AG10803 (cell line): ENCODE measurements around the gene SMARCE1.

ENCODE experiments used
- DNase-seq: peaks from one replicate; pipeline ENCODE4 v3.0.0; 2010; ENCODE audit warnings: low read depth
- H3K4me3 ChIP-seq: 2 replicates; pipeline ENCODE4 v1.5.1; 2011; ENCODE audit warnings: mild to moderate bottlenecking, low read length, control low read depth
- CTCF ChIP-seq: conservative IDR thresholded peaks from 2 replicates; pipeline ENCODE4 v1.5.1; 2011; ENCODE audit warnings: mild to moderate bottlenecking, low read length, control low read depth, inconsistent platforms

SMARCE1 gene

DNA sequence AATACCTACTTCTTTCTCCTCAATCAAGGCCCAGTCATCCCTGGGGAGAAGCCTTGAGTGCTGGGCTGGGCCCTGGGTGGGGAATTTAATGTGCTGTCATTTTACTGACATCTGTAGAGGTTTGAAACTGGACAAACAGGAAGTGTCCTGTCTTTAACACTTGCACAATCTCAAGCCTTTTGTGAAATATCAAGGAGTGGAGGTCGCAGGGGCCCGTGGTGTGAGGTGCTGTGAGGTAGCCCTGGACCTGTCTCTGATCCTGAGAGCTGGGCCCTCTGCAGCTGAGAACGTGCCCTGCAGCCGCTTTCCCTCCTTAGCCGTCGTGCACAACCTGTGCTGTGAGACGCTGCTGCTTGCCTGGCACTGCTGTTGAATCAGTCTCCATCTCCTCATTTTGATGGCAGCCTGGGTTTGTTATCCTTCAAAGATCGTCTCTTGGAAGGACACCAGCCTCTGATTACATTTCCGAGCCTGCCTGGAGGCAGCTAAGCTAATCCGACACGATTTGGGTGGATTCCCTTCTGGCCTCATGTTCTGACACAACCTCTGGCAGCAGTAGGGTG lies 29.9 kb downstream of the SMARCE1 start:
- TF ChIP-seq CTCF: no peak
- no peak for DNase-seq
- H3K4me3 ChIP-seq: no peak overlapping the region

GRCh38 chr17:40616592-40616991 lies 31.0 kb downstream of the SMARCE1 start:
- no peak for DNase-seq
- TF ChIP-seq CTCF: no peak
- no peak overlapping the region for H3K4me3 ChIP-seq

DNA sequence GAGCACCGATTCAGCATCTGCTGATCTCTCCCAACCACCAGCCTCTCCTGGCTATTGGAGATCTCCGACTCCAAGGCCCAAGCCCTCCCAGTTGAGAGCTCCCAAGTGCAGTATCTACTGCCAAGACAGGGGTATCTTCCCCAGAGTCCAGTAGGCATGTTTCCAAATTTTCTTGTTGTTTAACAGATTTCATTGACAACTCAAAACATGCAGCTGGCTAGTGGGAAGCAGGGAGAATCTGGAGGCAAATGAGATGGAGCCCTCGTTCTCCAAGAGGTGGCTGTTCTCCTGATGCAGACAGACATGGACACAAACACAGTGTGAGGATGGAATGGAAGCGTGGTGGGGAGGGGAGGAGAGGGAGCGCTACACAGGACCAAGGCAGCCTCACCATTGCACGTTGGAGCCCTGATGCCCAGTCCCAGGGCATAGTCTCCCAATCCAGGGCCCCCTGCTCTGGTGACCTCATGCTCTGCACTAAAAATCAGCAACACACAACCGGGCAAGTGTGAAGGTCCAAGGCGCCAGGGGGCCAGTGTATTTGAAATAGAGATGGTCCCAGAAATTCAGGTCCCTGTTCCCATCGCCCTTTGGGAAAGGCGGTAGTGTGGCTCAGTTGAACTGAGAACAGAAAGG lies 31.7 kb downstream of the SMARCE1 start:
- no peak for DNase-seq
- TF ChIP-seq CTCF: no peak
- no peak overlapping the region for H3K4me3 ChIP-seq

- no peak overlapping the region for H3K4me3 ChIP-seq
- peak; percentile 32 for DNase-seq
- TF ChIP-seq CTCF: peak; percentile 55
Observed at GRCh38 chr17:40615068-40615840, 32.4 kb downstream of the SMARCE1 start.

- H3K4me3 ChIP-seq: no peak overlapping the region
- no peak for TF ChIP-seq CTCF
- DNase-seq: no peak
Observed at GRCh38 chr17:40614431-40615067, 33.1 kb downstream of the SMARCE1 start.

DNA sequence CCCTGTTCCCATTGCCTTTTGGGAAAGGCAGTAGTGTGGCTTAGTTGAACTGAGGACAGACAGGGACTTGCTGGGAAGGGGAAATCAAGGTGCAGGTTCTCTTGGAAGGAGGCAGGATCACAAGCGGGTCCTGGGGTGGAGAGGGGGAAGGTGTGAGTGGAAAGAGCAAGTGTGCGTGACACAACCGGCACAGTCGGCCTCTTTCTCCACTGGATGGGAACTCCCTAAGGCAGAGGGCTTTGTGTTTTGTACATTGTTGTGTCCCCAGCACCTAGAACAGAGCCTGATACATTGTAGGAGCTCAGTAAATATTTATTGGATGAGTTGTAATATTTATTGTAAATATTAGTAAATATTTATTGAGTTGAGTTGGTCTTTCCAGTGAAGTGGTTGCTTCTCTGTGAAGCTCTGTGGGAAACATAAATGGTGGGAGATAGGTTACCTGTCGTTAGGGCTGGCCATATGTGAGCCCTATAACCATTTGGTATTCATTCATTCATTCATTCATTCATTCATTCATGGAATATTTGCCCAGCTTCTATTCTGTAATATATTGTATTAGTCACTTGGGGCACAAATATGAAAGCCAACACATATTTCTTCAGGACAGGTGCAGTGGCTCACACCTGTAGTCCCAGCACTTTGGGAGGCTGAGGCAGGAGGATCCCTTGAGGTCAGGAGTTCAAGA lies 34.0 kb downstream of the SMARCE1 start:
- no peak for DNase-seq
- TF ChIP-seq CTCF: no peak

More for the DNA sequence above, 34.0 kb downstream of the SMARCE1 start:
- no peak overlapping the region for H3K4me3 ChIP-seq
